ENCODE results near the gene ATP11A.

The ATP11A gene

GRCh38 chr13:112803422-112803821 lies 113.6 kb downstream of the ATP11A start:
- no peak for DNase-seq

GRCh38 chr13:112804374-112804773 lies 114.5 kb downstream of the ATP11A start:
- DNase-seq = no peak

GRCh38 chr13:112806739-112807652 lies 117.2 kb downstream of the ATP11A start:
- no peak for DNase-seq

GRCh38 chr13:112807653-112808376 lies 118.0 kb downstream of the ATP11A start:
- no peak for DNase-seq

GRCh38 chr13:112808377-112809140 lies 118.7 kb downstream of the ATP11A start:
- DNase-seq = no peak

GRCh38 chr13:112809332-112810315 lies 119.8 kb downstream of the ATP11A start:
- DNase-seq = no peak

GRCh38 chr13:112810608-112811007 lies 120.8 kb downstream of the ATP11A start:
- DNase-seq = no peak

- no peak for DNase-seq
These were observed 122.6 kb downstream of the ATP11A start for GRCh38 chr13:112812306-112813055.

GRCh38 chr13:112813552-112813951 lies 123.7 kb downstream of the ATP11A start:
- DNase-seq = no peak

- DNase-seq = no peak
These were observed 125.2 kb downstream of the ATP11A start for GRCh38 chr13:112814905-112815585.

GRCh38 chr13:112815871-112816270 lies 126.0 kb downstream of the ATP11A start:
- no peak for DNase-seq

GRCh38 chr13:112818040-112818697 lies 128.3 kb downstream of the ATP11A start:
- DNase-seq = no peak

- DNase-seq = no peak
These were observed 128.8 kb downstream of the ATP11A start for GRCh38 chr13:112818698-112819045.

GRCh38 chr13:112819111-112819510 lies 129.3 kb downstream of the ATP11A start:
- no peak for DNase-seq

- DNase-seq = no peak
These were observed 130.0 kb downstream of the ATP11A start for GRCh38 chr13:112819816-112820215.

- DNase-seq = no peak
These were observed 130.5 kb downstream of the ATP11A start for GRCh38 chr13:112820318-112820717.

GRCh38 chr13:112821340-112822055 lies 131.7 kb downstream of the ATP11A start:
- DNase-seq = no peak

- no peak for DNase-seq
These were observed 133.0 kb downstream of the ATP11A start for GRCh38 chr13:112822851-112823250.

GRCh38 chr13:112824429-112824828 lies 134.6 kb downstream of the ATP11A start:
- DNase-seq = no peak

All from cerebellar nuclear complex (tissue), 1 donor.